NCI-H2227 treated with DMSO at 0.1 percent for 48 hours (cell line): Measurements from ENCODE around the gene MRGPRF.
"Not testable (repeated sequence)": the region's sequence is repeated elsewhere in the genome, so short reads cannot be mapped to it uniquely, and the experiment has no call there.

Experiments used
- DNase-seq: peaks from one replicate; lab custom pipeline; 2025; lab: John Stamatoyannopoulos, UW

The MRGPRF gene

GRCh38 chr11:68987211-68987610 lies 25.8 kb downstream of the MRGPRF start:
- no peak for DNase-seq

- DNase-seq: no peak
Measured at GRCh38 chr11:68983801-68984200, 29.2 kb downstream of the MRGPRF start.

- no peak for DNase-seq
Measured at GRCh38 chr11:68982134-68982533, 30.9 kb downstream of the MRGPRF start.

- no peak for DNase-seq
Measured at GRCh38 chr11:68980776-68981065, 32.3 kb downstream of the MRGPRF start, which contains the start of gene MRGPRD. Gene MRGPRD, minus strand, starts transcription at chr11:68980986. Its CDS starts 0 bp downstream, at chr11:68980986.

- no peak for DNase-seq
Measured at GRCh38 chr11:68979931-68980775, 32.9 kb downstream of the MRGPRF start.

- no peak for DNase-seq
Measured at GRCh38 chr11:68978931-68979594, 34.0 kb downstream of the MRGPRF start.

GRCh38 chr11:68978626-68978930 lies 34.5 kb downstream of the MRGPRF start:
- no peak for DNase-seq

GRCh38 chr11:68977781-68978625 lies 35.0 kb downstream of the MRGPRF start:
- no peak for DNase-seq

- DNase-seq: no peak
Measured at GRCh38 chr11:68976563-68976962, 36.5 kb downstream of the MRGPRF start.

- DNase-seq: no peak
Measured at GRCh38 chr11:68976095-68976494, 37.0 kb downstream of the MRGPRF start.

- no peak for DNase-seq
Measured at GRCh38 chr11:68974421-68975194, 38.4 kb downstream of the MRGPRF start.

GRCh38 chr11:68973706-68974105 lies 39.3 kb downstream of the MRGPRF start:
- not testable (repeated sequence) for DNase-seq

GRCh38 chr11:68973219-68973618 lies 39.8 kb downstream of the MRGPRF start:
- DNase-seq: no peak

- DNase-seq: no peak
Measured at GRCh38 chr11:68970921-68971636, 42.0 kb downstream of the MRGPRF start.

GRCh38 chr11:68969386-68969785 lies 43.7 kb downstream of the MRGPRF start:
- DNase-seq: no peak

- no peak for DNase-seq
Measured at GRCh38 chr11:68968306-68969250, 44.5 kb downstream of the MRGPRF start.

GRCh38 chr11:68966894-68967780 lies 45.9 kb downstream of the MRGPRF start:
- DNase-seq: no peak

- no peak for DNase-seq
Measured at GRCh38 chr11:68965901-68966853, 46.9 kb downstream of the MRGPRF start.
